HuH-7 (cell line): ENCODE results near the gene CYBC1.

Experiments used
- DNase-seq: peaks from one replicate; pipeline ENCODE4 v3.0.0; 2011; ENCODE audit warnings: low spot score

The CYBC1 gene

GRCh38 chr17:82447876-82448275 lies 2.7 kb downstream of the CYBC1 start:
- no peak for DNase-seq

GRCh38 chr17:82446649-82447048 lies 3.9 kb downstream of the CYBC1 start:
- no peak for DNase-seq

- no peak for DNase-seq
Measured at GRCh38 chr17:82446124-82446523, 4.4 kb downstream of the CYBC1 start.

GRCh38 chr17:82445542-82445941 lies 5.0 kb downstream of the CYBC1 start:
- DNase-seq: no peak

GRCh38 chr17:82444941-82445521 lies 5.5 kb downstream of the CYBC1 start:
- no peak for DNase-seq

- no peak for DNase-seq
Measured at GRCh38 chr17:82444284-82444893, 6.2 kb downstream of the CYBC1 start.

- DNase-seq: no peak
Measured at GRCh38 chr17:82443465-82444283, 6.9 kb downstream of the CYBC1 start.

- no peak for DNase-seq
Measured at GRCh38 chr17:82442643-82443464, 7.7 kb downstream of the CYBC1 start.

GRCh38 chr17:82441691-82442487 lies 8.7 kb downstream of the CYBC1 start:
- DNase-seq: no peak

- no peak for DNase-seq
Measured at GRCh38 chr17:82440991-82441627, 9.4 kb downstream of the CYBC1 start.

- DNase-seq: no peak
Measured at GRCh38 chr17:82440469-82440981, 10.0 kb downstream of the CYBC1 start.

GRCh38 chr17:82439829-82440365 lies 10.7 kb downstream of the CYBC1 start:
- no peak for DNase-seq

GRCh38 chr17:82439194-82439828 lies 11.2 kb downstream of the CYBC1 start:
- DNase-seq: no peak

GRCh38 chr17:82438401-82439193 lies 12.0 kb downstream of the CYBC1 start:
- no peak for DNase-seq

GRCh38 chr17:82437325-82437668 lies 13.3 kb downstream of the CYBC1 start:
- DNase-seq: no peak

GRCh38 chr17:82436601-82437324 lies 13.8 kb downstream of the CYBC1 start:
- no peak for DNase-seq

- DNase-seq: no peak
Measured at GRCh38 chr17:82435601-82436583, 14.7 kb downstream of the CYBC1 start.
